Loucy (cell line): Measurements from ENCODE around the gene RANBP3L.

Source experiments
- H2AFZ ChIP-seq: fragments of 200-600 bp; sonication (generic); 2 replicates; pipeline ENCODE4 v1.6.0; 2016; ENCODE audit warnings: antibody characterized with exemption, mild to moderate bottlenecking, low read length, moderate library complexity
- H3F3A ChIP-seq: fragments of 200-600 bp; 2 replicates; pipeline ENCODE4 v1.6.0; 2016; ENCODE audit warnings: antibody characterized with exemption, low read depth, mild to moderate bottlenecking
- H3K27me3 ChIP-seq: fragments of 200-600 bp; sonication (generic); 2 replicates; pipeline ENCODE4 v1.6.1; 2014; ENCODE audit warnings: low read length, mild to moderate bottlenecking; ENCODE audit not compliant: insufficient read depth, poor library complexity, severe bottlenecking
- H3K36me3 ChIP-seq: fragments of 200-600 bp; sonication (generic); 2 replicates; pipeline ENCODE4 v1.6.1; 2016; ENCODE audit warnings: low read length; ENCODE audit not compliant: insufficient read depth
- H3K4me1 ChIP-seq: fragments of 200-600 bp; sonication (generic); 2 replicates; pipeline ENCODE4 v1.5.1; 2014; ENCODE audit warnings: low read length, mild to moderate bottlenecking; ENCODE audit not compliant: insufficient read depth, poor library complexity, severe bottlenecking
- H3K4me2 ChIP-seq: fragments of 200-600 bp; sonication (generic); 2 replicates; pipeline ENCODE4 v1.6.0; 2014; ENCODE audit warnings: antibody characterized with exemption, low read length, low read depth, mild to moderate bottlenecking; ENCODE audit not compliant: poor library complexity, severe bottlenecking
- H3K4me3 ChIP-seq: fragments of 200-600 bp; sonication (generic); 2 replicates; pipeline ENCODE4 v1.5.1; 2014; ENCODE audit warnings: low read length, mild to moderate bottlenecking, mixed read lengths; ENCODE audit not compliant: poor library complexity, severe bottlenecking
- H3K79me2 ChIP-seq: fragments of 200-600 bp; sonication (generic); 2 replicates; pipeline ENCODE4 v1.6.1; 2014; ENCODE audit warnings: low read length; ENCODE audit not compliant: insufficient read depth
- H3K9ac ChIP-seq: fragments of 200-600 bp; sonication (generic); 2 replicates; pipeline ENCODE4 v1.6.0; 2014; ENCODE audit warnings: mild to moderate bottlenecking, low read depth, low read length, moderate library complexity; ENCODE audit not compliant: poor library complexity, severe bottlenecking
- H3K9me2 ChIP-seq: fragments of 200-600 bp; sonication (generic); replicated peaks from 2 replicates; pipeline ENCODE4 v1.6.1; 2016; ENCODE audit warnings: low read depth, low read length, mixed read lengths
- H3K9me3 ChIP-seq: fragments of 200-600 bp; sonication (generic); 2 replicates; pipeline ENCODE4 v1.6.1; 2014; ENCODE audit warnings: mild to moderate bottlenecking, antibody characterized with exemption, low read length, low read depth; ENCODE audit not compliant: insufficient read depth
- H4K20me1 ChIP-seq: fragments of 200-600 bp; sonication (generic); 2 replicates; pipeline ENCODE4 v1.6.0; 2014; ENCODE audit warnings: antibody characterized with exemption, low read length, mild to moderate bottlenecking; ENCODE audit not compliant: insufficient read depth, poor library complexity, severe bottlenecking
- CTCF ChIP-seq: fragments of 200-600 bp; sonication (generic); conservative IDR thresholded peaks from 2 replicates; pipeline ENCODE4 v1.5.1; 2014; ENCODE audit warnings: mild to moderate bottlenecking, antibody characterized with exemption, low read length
- EZH2phosphoT487 ChIP-seq: fragments of 200-600 bp; IDR thresholded peaks from 2 replicates; pipeline ENCODE4 v1.6.1; 2018; ENCODE audit warnings: antibody characterized with exemption, mild to moderate bottlenecking, moderate library complexity, borderline replicate concordance

RANBP3L gene

DNA sequence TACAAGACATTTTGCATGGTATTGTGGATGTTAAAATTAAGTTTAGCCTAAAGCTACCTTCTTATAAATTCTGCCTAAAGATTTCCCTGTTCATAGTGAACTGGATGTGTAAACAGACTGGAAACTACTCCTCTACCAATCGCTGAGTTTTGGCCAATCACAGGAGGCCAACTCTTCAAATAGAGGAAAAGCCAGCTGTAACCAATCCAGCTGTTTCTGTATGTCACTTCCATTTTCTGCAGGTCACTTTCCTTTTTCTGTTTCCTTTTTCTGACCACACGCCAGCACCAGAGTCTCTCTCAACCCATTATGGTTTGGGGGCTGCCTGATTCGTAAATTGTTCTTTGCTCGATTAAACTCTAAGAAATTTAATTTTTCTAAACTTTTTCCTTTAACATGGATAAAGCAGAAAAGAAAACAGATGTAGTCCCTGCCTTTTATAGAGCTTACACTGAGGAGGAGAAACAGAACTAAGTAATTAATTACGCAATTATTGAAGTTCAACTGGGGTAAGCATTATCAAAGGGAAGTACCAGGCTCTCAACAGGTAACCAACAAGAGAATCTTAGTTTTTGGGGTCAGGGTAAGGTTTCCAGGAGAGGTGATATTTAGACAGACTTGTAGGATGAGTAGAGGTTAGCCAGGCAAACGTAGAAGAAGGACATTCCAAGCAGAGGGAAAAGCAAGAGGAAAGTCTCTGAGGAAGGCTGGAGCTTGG is 27.7 kb downstream of the RANBP3L start:
- H3K79me2 ChIP-seq = no peaks in the 10 kb centered on the region
- H3K9me2 ChIP-seq = no peaks in the 10 kb centered on the region
- no peaks in the 10 kb centered on the region for H3F3A ChIP-seq
- no peaks in the 10 kb centered on the region for H3K27me3 ChIP-seq
- H3K4me1 ChIP-seq = peaks cover 5% of the 10 kb centered on the region
- peak overlapping the region; percentile 30; the same call in 1 of the 2 replicates for H2AFZ ChIP-seq
- no peak overlapping the region for H3K4me3 ChIP-seq
- no peaks in the 10 kb centered on the region for H3K36me3 ChIP-seq
- H4K20me1 ChIP-seq = no peaks in the 10 kb centered on the region
- H3K4me2 ChIP-seq = no peak overlapping the region
- TF ChIP-seq CTCF (no peak), EZH2phosphoT487 (no peak)
- no peaks in the 10 kb centered on the region for H3K9me3 ChIP-seq
- no peak overlapping the region for H3K9ac ChIP-seq

DNA sequence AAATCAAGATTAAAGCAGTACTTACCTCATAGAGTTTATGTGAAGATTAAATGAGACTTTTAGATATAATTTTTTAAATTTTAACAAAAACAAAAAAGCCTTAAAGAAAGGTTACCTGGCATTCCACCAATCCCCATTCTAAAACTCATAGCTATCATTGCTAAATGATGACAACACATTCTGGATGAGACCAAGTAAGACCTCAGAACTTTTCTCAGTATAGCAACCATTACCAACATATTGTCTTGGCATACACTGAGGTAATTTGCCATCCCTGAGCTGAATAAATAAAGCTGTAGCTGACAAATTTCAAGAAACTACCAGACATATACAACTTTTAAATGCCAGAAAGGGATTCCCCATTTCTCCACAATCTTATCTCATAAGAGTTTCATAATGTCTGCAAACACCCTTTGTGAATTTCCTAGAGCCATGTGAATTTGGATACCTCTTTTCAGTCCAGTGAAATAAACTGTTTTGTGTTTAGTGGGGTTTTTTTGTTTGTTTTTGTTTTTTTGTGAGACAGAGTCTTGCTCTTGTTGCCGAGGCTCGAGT is 29.5 kb downstream of the RANBP3L start:
- no peak overlapping the region for H3K9ac ChIP-seq
- H3K27me3 ChIP-seq = no peaks in the 10 kb centered on the region
- H3K9me2 ChIP-seq = no peaks in the 10 kb centered on the region
- no peak overlapping the region for H3K4me3 ChIP-seq
- no peaks in the 10 kb centered on the region for H3K36me3 ChIP-seq
- TF ChIP-seq EZH2phosphoT487 (no peak), CTCF (no peak)
- H3K79me2 ChIP-seq = no peaks in the 10 kb centered on the region
- H4K20me1 ChIP-seq = no peaks in the 10 kb centered on the region
- H3K4me1 ChIP-seq = peaks cover 5% of the 10 kb centered on the region
- H3K9me3 ChIP-seq = no peaks in the 10 kb centered on the region
- no peaks in the 10 kb centered on the region for H3F3A ChIP-seq
- H3K4me2 ChIP-seq = no peak overlapping the region
- H2AFZ ChIP-seq = no peak overlapping the region

DNA sequence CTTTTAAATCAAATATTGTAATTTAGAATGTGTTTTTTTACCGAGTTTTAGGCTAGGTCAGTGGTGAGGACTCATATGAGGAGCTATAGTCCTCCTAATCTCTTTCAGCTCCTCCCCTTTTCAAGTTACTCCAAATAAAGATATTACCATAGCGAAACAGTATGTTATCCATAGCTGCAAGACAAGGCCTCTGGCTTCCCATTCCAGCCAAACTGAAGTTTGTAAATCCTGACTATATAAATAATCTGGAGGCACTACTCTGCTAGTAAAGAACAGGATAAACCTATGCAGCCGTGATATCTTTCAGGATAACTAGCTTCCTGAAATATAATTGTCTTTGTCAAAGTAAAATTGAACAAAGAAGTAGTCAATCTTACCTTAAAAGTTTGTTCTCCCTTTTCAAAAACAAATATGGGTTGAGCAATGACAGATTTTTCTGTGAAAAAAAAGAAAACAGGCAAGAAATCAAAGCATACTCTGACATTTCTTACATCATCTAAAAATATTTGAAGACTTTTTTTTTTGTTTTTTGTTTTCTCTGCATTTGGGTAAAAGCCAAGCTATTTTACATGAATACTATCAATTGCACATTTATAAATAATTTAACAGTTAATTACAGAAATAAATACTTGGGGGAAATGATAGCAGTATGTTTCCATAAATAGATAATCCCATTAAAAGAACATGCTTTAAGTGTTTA is 30.7 kb downstream of the RANBP3L start:
- Histone ChIP-seq H3K79me2 (no peaks in the 10 kb centered on the region), H3K4me1 (peaks cover 5% of the 10 kb centered on the region), H4K20me1 (no peaks in the 10 kb centered on the region), H3K36me3 (no peaks in the 10 kb centered on the region), H2AFZ (no peak overlapping the region), H3K9ac (no peak overlapping the region), H3F3A (no peaks in the 10 kb centered on the region), H3K4me2 (no peak overlapping the region), H3K27me3 (no peaks in the 10 kb centered on the region), H3K9me2 (no peaks in the 10 kb centered on the region), H3K9me3 (no peaks in the 10 kb centered on the region), H3K4me3 (no peak overlapping the region)
- TF ChIP-seq EZH2phosphoT487 (no peak), CTCF (no peak)
